HL-60/S4 treated with retinoic acid at 250 ng/mL for 4 days and 3 days (cell line): ENCODE measurements around the gene OR13C9.
"Not testable (repeated sequence)": the region's sequence is repeated elsewhere in the genome, so short reads cannot be mapped to it uniquely, and the experiment has no call there.

Experiments
- in situ Hi-C: fragments of 300-500 bp; cut with MboI; formaldehyde crosslinking; loops from 2 replicates; pipeline ENCODE4 v1.7.0; 2022; ENCODE audit warnings: low sequenced_read_pairs

Gene OR13C9

GRCh38 chr9:104618104-104618503 is at the start of gene OR13C9:
OR13C9 (minus strand) TSS chr9:104618204; CDS start chr9:104618204, 0 bp downstream.
- in situ Hi-C loops: no loop called here

GRCh38 chr9:104658496-104659195 is 40.6 kb upstream of the OR13C9 start:
- in situ Hi-C loops: no loop called here

- in situ Hi-C loops: no loop called here
These were observed 17.5 kb upstream of the OR13C9 start for GRCh38 chr9:104635456-104635855.

- in situ Hi-C loops: no loop called here
These were observed 16.0 kb upstream of the OR13C9 start for GRCh38 chr9:104633976-104634520.

- in situ Hi-C loops: not testable (repeated sequence)
These were observed 8.0 kb upstream of the OR13C9 start for GRCh38 chr9:104625964-104626363.

GRCh38 chr9:104617418-104617817 is 586 bp downstream of the OR13C9 start:
- in situ Hi-C loops: no loop called here

- in situ Hi-C loops: no loop called here
These were observed 6.8 kb downstream of the OR13C9 start for GRCh38 chr9:104611213-104611612.

- in situ Hi-C loops: no loop called here
These were observed 9.7 kb downstream of the OR13C9 start for GRCh38 chr9:104608336-104608735.

GRCh38 chr9:104606152-104606551 is 11.9 kb downstream of the OR13C9 start:
- in situ Hi-C loops: no loop called here

GRCh38 chr9:104605527-104605926 is 12.5 kb downstream of the OR13C9 start, which contains the start of gene OR13C2:
OR13C2 (minus strand) TSS chr9:104605627; CDS start chr9:104605627, 0 bp downstream.
- in situ Hi-C loops: not testable (repeated sequence)

- in situ Hi-C loops: no loop called here
These were observed 13.2 kb downstream of the OR13C9 start for GRCh38 chr9:104604801-104605200.

- in situ Hi-C loops: not testable (repeated sequence)
These were observed 18.7 kb downstream of the OR13C9 start, which contains the start of gene OR13C5 for GRCh38 chr9:104599313-104599712. OR13C5 (minus strand) TSS chr9:104599413; CDS start chr9:104599413, 0 bp downstream.

- in situ Hi-C loops: not testable (repeated sequence)
These were observed 19.3 kb downstream of the OR13C9 start for GRCh38 chr9:104598749-104599148.

GRCh38 chr9:104589626-104590025 is 28.4 kb downstream of the OR13C9 start:
- in situ Hi-C loops: no loop called here

- in situ Hi-C loops: no loop called here
These were observed 31.4 kb downstream of the OR13C9 start for GRCh38 chr9:104586496-104587180.

- in situ Hi-C loops: no loop called here
These were observed 37.4 kb downstream of the OR13C9 start for GRCh38 chr9:104580562-104580961.

GRCh38 chr9:104577263-104577662 is 40.7 kb downstream of the OR13C9 start:
- in situ Hi-C loops: no loop called here

GRCh38 chr9:104575456-104575855 is 42.5 kb downstream of the OR13C9 start:
- in situ Hi-C loops: no loop called here

- in situ Hi-C loops: no loop called here
These were observed 45.4 kb downstream of the OR13C9 start for GRCh38 chr9:104572612-104573011.

GRCh38 chr9:104568868-104569267 is 49.1 kb downstream of the OR13C9 start, which contains the start of gene OR13C8:
OR13C8 (plus strand) TSS chr9:104569168; CDS start chr9:104569168, 0 bp downstream.
- in situ Hi-C loops: no loop called here
